Activated CD8-positive, alpha-beta memory T cell treated with anti-CD3 and anti-CD28 coated beads for 4 hours (primary cell): ENCODE data around the gene LTB4R2.

Experiments
- DNase-seq, 2 donors: peaks; one replicate each; pipeline ENCODE4 v3.0.0-alpha.2; 2020; ENCODE audit warnings: low read depth in 2 of 2

LTB4R2 gene

DNA sequence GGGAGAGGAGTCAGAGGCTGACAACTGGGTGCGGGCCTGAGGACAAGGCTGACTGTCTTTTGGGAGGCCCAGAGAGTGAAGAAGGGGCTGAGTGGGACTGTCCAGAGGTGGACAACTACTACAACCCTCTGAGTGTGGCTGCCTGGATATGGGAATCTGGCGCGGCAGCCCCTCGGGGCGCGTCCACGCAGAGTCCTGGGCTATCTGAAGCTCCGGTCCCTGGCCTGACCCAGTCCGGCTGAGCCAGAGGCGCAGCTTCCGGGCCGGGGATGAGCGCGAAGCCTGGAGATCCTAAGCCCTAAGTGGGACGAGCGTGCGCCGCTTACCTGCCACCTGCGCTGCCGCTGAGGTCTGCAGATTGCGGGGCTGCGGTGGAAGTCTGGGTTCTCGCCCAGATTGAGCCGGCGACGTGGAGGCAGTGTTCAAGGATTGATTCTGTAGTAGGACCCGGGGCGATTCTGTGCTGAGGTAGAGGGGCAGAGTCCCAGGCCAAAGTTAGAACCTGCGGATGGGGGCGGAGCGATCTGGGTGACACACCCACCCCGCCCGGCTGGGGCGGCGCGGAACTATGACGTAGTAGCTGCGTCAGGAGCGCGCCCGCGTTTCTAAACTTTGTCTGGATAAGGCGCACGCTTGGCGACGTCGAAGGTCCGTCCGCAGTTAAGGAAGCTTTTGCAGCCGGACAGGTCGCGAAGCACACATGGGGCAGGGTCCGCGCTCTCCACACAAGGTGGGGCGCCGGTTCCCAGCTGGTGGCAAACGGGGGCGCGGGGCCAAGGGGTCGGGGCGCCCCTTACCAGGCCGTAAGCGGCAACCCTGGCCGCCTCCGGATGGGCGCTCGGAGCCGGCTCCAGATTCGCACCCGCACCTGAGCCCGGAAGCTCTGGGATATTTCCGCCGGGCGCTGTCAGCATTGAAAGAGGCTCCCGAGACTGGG is 10.4 kb upstream of the LTB4R2 start, which contains the start of the genes DHRS1 and NOP9:
DHRS1 (minus strand) TSS at position 526 of the 937 bp plus-strand sequence. CDS start 674 bp downstream, outside the sequence.
NOP9 (plus strand) TSS at position 596 of the 937 bp plus-strand sequence; CDS start at position 701, 105 bp downstream.
- peak; percentile 81 to 85 for DNase-seq

- no peak for DNase-seq
These were observed 9.5 kb upstream of the LTB4R2 start for GRCh38 chr14:24300326-24300980.

DNA sequence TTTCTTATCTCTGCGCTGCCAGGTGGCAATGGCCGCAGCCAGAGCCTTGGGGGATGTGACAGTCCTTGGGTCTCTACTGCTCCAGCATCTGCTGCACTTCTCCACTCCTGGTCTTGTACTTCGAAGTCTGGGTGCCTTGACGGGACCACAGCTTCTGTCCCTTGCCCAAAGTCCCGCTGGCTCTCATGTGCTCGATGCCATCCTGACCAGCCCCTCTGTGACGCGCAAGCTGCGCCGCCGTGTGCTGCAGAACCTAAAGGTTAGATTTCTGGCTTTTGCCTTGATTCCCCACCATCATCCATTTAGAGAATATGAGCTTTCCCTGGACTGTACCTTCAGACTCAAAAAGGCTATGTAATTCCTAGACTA is 5.9 kb upstream of the LTB4R2 start:
- no peak for DNase-seq

GRCh38 chr14:24307156-24307574 is 2.8 kb upstream of the LTB4R2 start:
- no peak for DNase-seq

GRCh38 chr14:24307575-24308341 is 2.2 kb upstream of the LTB4R2 start, which contains the start of gene CIDEB:
TSS of gene CIDEB (minus strand) at chr14:24307977. CDS start at chr14:24307858, 119 bp downstream.
- DNase-seq: no peak

DNA sequence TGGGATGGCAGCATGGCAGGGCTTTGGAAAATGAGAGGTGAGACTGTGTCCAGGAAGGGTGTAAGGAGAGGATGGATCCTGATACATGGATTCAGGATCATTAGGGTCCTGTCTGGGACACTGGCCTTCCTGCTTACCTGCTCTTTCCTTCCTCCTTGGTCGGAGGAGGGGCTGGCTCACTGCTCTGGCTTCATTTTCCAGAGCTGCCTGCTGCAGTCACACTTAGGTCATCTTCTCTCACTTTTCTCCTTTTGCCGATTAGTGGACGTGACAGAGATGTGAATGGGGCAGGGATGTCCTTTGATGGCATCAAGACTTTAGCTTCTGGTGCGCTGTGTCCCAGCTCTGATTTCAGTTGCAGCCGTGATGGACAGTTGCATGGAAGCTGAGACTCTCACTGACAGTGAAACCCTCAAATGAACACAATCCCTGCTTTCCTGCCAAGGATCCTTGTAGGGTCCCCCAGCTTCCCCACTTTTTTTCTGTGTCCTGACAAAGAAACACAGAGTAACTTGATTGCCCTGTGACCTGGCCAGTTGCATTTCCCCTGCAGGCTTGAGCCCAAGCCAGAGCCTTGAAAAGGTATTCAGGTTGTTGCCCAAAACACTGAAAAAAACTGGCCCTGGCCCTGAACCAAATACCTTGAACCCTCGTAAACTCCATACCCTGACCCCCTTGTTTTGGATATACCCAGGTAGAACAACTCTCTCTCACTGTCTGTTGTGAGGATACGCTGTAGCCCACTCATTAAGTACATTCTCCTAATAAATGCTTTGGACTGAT is 1.4 kb upstream of the LTB4R2 start:
- DNase-seq: no peak

GRCh38 chr14:24310265-24310645 is 315 bp downstream of the LTB4R2 start:
- DNase-seq: no peak

GRCh38 chr14:24310646-24311604 is 985 bp downstream of the LTB4R2 start, which contains the start of gene LTB4R:
TSS of gene LTB4R (plus strand) at chr14:24311502. CDS start at chr14:24315652, 4,150 bp downstream.
- no peak for DNase-seq

DNA sequence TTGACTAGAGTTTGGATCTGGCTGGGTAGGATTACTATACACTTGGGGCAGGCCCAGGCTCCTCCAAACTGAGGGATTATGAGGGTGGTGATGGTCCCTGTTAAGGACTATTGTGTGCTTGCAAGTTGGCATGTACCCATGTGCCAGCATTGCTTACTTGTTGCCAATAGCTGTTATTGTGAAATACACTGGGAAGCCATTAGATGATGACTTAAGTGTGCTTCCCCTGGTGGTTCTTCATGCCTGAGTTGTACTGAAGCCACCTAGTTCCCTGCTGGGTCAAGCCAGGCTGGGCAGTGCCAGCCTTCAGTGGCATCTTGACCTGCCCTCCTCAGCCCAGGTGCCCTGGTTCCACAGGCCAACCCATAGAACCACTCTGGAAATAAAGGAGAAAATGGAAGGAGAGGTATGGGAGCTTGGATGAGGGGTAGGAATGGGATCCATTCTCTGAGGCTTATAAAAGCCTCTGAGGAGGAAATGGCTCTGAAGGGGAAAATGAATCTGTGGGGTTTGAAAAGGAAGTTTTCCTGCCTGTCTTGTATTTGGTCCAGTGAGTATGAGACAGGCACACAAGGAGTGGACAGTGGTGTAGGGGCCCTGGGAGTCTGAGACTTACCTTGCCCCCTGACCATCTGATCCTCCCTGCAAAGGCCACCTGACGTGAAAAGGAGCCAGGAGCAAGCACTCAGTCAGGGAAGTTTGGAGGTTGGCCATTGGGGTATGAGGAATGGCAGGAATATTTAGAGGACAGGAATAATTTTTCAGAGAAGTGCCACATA is 2.1 kb downstream of the LTB4R2 start:
- DNase-seq: no peak

- no peak for DNase-seq
These were observed 3.0 kb downstream of the LTB4R2 start for GRCh38 chr14:24312736-24313507.

DNA sequence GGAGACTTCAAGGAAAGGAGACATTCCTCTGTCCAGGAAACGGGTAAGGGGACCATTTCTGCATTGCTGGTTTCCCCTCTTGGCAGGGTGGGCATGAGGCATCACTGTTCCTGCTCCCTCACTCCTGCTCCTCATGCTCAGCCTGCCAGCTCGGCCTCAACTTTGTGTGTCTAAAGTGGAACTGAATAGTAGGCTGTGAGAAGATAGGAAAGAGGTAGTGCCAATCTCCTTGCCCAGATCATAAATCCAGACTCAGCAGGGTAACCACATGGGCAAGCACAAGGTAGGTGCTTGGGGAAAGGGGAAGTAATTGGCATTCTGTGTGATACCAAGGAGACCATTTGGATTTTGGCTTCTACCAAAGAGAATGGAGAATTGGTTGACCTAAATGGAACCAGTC is 4.0 kb downstream of the LTB4R2 start:
- no peak for DNase-seq

GRCh38 chr14:24314377-24315193 is 4.6 kb downstream of the LTB4R2 start:
- DNase-seq: no peak

DNA sequence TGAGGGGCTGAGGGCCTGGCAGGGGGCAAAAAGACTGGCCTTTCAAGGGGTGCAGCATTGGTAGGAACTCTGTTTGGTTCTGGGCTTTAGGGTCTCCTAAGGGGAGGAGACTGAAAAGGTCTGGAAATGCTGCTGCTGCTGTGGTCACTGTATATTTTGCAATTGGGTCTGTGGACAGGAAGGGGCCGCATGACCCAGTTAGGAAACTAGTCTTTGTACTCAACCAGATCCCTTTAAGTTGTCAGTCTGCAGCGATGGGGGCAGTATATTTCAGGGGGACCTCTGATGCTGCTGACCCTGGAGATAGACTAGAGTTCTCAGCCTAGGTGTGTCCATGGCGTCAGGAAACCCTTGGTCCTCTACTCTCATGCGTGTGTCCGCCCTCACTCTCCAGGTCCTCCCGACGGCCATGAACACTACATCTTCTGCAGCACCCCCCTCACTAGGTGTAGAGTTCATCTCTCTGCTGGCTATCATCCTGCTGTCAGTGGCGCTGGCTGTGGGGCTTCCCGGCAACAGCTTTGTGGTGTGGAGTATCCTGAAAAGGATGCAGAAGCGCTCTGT is 5.4 kb downstream of the LTB4R2 start:
- no peak for DNase-seq

GRCh38 chr14:24315807-24316596 is 6.1 kb downstream of the LTB4R2 start:
- no peak for DNase-seq

DNA sequence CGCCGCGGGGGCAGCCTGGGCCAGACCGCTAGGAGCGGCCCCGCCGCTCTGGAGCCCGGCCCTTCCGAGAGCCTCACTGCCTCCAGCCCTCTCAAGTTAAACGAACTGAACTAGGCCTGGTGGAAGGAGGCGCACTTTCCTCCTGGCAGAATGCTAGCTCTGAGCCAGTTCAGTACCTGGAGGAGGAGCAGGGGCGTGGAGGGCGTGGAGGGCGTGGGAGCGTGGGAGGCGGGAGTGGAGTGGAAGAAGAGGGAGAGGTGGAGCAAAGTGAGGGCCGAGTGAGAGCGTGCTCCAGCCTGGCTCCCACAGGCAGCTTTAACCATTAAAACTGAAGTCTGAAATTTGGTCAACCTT is 6.6 kb downstream of the LTB4R2 start:
- no peak for DNase-seq
